HG03159 (cell line): ENCODE results near the gene GPANK1.

Experiments used
- ATAC-seq: cut with Tn5 transposase; IDR thresholded peaks from one replicate; pipeline ENCODE4 v1.9.1; 2021; ENCODE audit warnings: mild to moderate bottlenecking, moderate library complexity; ENCODE audit not compliant: unreplicated experiment

GPANK1 gene

DNA sequence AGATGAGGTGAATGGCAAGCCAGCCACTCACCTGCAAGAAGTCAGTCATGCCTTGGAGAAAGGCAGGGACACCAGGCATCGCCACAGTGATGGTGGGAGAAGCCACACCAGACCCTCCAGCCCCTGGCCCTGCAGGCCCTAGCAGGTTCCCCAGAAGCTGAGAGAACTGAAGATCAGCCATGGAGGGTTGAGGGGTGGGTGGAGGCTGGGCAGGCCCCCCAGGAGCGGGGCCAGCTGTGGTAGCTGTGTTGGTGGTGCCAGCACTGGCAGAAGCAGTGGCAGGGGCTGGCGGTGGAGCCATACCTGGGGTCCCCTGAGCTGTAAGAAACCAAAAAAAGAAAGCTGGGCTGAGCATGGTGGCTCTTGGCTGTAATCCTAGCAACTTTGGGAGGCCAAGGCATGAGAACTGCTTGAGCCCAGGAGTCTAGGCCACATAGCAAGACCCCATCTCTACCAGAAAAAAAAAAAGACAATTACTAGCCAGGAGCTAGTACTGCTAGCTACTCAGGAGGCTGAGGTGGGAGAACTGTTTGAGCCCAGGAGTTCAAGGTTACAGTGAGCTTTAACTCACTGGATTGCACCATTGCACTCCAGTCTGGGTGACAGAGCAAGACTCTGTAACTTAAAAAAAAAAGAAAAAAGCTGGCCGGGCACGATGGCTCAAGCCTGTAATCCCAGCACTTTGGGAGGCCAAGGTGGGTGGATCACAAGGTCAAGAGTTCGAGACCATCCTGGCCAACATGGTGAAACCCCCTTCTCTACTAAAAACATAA, 21.8 kb downstream of the GPANK1 start:
- no peak for ATAC-seq

- no peak for ATAC-seq
Observed at GRCh38 chr6:31641370-31641769, 23.4 kb downstream of the GPANK1 start.

DNA sequence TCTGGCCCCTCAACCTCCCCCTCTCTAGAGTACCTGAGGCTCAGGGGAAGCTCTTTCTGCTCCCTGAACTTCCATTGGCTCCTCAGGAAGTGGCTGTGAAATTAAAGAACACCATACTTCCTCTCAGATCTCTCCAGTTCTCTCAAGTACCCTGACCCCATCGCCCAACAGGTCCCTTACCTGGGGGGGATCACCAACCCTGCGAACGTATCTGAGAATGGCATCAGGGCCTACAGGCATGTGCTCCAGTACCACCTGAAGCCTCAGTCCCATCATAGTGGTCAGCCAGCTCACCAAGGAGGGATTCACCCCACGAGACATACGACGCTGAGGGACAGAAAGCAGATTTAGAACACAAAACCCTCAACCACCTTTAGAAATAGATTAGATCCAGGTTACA, 24.2 kb downstream of the GPANK1 start:
- ATAC-seq = no peak

DNA sequence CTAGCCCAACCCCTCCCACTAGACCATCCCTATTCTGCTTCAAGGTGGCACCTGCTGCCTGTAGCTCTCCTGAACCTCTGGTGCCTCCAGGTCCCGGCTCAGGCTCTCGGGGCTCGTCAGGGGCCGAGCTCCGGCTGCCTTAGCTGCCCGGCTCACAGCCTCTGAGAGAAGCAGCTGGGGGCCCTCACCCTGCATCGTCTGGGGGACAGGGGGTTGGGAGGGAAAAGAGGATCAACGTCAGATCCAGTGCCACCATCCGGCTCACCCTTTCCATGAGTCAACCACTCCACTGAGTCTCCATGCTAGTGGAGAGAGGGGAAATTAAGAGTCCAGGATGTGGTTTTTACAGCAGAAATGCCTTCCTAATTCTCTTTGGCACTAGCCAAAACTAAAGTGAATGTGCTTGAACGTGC, 25.3 kb downstream of the GPANK1 start:
- no peak for ATAC-seq

DNA sequence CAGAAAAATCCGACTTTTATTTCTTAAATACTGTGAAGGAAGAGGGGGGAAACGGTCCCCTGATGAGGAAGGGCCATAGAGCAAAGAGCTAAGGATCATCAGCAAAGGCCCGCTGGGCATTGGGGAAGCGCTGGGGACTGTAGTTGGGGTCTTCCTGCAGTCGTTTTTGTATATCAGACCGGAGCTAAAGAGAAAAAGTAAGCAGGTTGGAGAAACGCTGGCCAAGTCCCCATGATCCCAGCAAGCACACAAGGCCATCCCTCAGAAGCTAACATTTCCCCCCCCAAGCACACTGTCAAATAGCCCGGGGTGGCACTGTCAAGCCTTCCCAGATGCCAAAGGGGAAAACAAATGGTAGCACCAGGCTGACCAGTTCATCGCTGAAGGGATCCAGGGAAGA, 25.8 kb downstream of the GPANK1 start:
- ATAC-seq = no peak

GRCh38 chr6:31636698-31637596, 27.9 kb downstream of the GPANK1 start:
- ATAC-seq = no peak

GRCh38 chr6:31634969-31635575, 29.7 kb downstream of the GPANK1 start:
- no peak for ATAC-seq

DNA sequence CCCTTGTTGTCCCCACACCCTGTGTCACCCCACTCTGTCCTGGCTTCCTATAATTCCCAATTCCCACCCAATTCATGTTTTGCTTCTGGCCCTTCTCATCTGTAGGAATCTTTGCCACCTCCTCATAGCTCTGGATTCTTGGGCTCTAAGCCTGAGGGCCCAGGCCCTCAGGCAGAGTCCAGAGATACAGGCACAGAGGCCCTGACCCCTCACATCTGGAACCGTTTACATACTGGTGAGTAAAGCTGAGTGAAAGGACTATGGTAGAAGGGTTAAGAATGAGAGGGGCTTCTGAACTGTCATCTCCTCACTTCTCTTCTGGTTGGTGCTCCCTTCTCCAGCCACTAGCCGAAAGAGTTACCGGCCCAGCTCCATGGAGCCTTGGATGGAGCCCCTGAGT, 30.7 kb downstream of the GPANK1 start:
- no peak for ATAC-seq

DNA sequence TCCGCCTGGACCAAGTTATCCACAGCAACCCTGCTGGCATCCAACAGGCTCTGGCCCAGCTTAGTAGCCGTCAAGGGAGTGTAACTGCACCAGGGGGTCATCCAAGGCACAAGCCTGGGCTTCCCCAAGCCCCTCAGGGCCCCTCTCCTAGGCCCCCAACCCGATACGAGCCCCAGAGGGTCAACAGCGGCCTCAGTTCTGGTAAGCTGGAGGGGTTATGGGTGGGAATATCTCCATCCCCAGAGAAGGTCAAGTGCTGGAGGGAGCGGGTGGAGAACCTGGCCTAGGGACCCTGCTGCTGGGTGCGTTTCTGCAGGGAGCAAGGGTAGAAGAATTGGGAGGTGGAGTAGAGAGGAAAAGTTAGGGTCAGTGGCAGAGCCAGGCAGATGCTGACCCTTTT, 31.4 kb downstream of the GPANK1 start:
- no peak for ATAC-seq

GRCh38 chr6:31632279-31632946, 32.4 kb downstream of the GPANK1 start:
- ATAC-seq = no peak

DNA sequence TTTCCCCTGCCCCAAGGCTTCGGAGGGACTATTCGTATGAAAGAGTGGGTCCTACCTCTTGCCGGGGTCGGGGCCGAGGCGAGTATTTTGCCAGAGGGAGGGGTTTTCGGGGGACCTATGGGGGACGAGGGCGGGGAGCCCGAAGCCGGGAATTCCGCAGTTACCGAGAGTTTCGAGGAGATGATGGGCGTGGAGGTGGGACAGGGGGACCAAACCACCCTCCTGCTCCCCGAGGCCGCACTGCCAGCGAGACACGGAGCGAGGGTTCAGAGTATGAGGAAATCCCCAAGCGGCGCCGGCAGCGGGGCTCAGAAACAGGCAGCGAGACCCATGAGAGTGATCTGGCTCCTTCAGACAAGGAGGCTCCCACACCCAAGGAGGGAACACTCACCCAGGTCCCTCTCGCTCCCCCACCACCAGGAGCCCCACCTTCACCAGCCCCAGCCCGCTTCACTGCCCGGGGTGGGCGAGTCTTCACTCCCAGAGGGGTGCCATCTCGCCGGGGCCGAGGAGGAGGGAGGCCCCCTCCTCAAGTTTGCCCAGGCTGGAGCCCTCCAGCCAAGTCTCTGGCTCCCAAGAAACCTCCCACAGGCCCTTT, 33.0 kb downstream of the GPANK1 start:
- no peak for ATAC-seq

DNA sequence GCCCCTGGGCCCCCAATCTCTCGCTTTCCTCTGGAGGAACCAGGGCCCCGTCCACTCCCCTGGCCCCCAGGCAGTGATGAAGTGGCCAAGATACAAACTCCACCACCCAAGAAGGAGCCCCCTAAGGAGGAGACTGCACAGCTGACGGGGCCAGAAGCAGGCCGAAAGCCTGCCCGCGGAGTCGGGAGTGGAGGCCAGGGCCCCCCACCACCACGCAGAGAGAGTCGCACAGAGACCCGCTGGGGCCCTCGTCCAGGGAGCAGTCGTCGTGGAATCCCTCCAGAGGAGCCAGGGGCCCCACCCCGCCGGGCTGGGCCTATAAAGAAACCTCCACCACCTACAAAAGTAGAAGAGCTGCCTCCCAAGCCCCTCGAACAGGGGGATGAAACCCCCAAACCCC, 33.6 kb downstream of the GPANK1 start:
- ATAC-seq = no peak

DNA sequence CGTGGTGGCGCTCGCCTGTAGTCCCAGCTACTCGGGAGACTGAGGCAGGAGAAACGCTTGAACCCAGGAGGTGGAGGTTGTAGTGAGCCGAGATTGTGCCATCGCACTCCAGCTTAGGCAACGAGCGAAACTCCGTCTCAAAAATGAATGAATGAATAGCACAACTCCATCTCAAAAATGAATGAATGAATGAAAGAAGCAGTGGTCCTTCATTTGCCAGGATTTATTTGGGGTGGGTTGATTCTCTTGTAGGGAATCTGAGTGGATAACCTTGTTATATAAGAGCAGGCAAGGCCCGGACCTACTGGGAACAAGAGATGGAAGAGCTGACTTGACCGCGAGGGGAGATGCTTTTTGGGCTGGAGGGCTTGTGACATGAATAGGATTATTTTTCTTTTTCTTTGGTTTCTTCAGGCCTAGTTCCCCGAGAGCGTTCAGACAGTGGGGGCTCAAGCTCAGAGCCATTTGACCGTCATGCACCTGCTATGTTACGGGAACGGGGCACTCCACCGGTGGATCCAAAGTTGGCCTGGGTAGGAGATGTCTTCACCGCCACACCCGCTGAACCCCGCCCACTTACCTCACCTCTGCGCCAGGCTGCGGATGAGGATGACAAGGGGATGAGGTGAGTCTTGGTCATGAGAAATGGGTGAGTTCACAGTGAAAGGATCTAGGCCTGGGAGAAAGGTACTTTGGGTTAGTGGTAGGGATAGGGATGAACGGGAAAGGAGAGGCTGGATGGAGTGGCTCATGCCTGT, 34.4 kb downstream of the GPANK1 start:
- ATAC-seq = no peak

DNA sequence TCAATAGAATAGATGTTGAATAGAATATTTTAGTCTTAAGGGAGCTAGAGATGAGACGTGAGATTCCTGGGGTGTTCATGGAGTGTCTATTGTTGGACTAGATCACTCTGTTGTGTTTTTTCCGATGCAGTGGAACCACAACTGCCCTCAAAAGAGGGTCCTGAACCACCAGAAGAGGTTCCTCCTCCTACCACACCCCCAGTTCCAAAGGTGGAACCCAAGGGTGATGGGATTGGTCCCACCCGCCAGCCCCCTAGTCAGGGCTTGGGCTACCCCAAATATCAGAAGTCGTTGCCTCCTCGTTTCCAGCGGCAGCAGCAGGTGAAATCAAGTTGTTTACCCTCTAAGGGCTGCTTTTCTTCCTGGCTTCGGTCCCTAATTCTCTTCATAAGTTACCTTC, 35.8 kb downstream of the GPANK1 start:
- ATAC-seq = no peak

DNA sequence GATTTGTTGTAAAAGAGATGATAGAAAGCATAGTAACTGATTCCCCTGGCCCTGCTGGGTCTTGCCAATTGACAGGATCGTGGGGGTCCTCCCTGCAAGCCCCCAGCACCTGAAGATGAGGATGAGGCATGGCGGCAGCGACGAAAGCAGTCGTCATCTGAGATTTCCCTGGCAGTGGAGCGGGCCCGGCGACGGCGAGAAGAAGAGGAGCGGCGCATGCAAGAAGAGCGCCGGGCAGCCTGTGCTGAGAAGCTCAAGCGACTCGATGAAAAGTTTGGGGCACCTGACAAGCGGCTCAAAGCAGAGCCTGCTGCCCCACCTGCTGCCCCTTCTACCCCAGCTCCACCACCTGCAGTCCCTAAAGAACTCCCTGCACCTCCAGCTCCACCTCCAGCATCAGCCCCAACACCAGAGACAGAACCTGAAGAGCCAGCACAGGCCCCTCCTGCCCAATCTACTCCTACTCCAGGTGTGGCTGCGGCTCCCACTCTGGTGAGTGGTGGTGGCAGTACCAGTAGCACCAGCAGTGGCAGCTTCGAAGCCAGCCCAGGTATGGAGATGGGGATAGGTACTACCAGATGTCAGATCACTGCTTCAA, 37.0 kb downstream of the GPANK1 start:
- no peak for ATAC-seq

DNA sequence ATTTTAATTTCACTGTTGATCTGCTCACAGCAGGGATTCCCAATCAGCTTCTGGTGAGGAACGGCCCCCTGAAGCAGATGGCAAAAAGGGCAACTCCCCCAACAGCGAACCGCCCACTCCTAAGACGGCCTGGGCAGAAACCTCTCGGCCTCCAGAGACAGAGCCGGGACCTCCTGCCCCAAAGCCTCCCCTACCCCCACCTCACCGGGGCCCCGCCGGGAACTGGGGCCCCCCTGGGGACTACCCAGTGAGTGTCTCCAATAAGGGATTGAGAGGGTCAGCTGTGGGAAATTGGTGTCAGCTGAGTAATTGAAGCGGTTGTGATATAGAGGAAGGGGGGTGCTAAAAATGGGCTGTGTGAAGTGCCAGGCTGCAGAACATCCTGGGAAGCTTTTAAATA, 37.8 kb downstream of the GPANK1 start:
- no peak for ATAC-seq

DNA sequence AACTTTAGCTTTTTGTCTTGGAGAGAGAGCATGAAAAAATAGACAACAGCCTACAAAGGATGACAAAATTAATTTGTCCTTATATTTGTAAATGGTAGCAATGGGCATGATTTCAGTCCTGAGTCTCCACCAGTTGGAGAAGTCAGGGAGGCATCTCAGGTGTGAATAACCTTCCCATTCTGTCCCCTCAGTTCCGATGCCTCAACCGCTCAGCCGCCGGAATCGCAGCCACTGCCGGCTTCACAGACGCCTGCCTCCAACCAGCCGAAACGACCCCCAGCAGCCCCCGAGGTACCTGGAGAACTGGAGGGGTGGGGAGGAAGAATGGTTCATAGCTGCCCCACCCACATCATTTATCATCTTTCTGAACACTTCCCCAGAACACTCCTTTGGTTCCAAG, 40.7 kb downstream of the GPANK1 start:
- no peak for ATAC-seq

DNA sequence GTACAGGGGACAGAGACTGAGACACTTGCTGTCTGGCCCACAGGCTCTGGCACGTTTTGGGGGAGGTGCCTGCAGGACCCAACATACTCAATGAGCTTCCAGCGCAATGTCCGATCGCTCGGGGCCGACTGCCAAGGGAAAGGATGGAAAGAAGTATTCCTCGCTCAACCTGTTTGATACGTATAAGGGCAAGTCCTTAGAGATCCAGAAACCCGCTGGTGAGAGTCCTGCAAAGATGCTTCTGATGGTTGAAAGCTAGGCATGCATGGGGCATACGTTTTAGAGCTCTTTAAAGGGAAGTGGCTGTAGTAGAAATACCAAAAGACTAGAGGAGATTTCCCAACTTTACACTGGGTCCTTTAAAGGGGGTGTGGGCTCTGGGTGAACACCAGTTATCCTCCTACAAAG, 42.1 kb downstream of the GPANK1 start:
- ATAC-seq = no peak

- ATAC-seq = no peak
Observed at GRCh38 chr6:31621991-31622390, 42.8 kb downstream of the GPANK1 start.
